Kidney tubule cell (primary cell): Measurements from ENCODE around the gene LY6G6F.

Experiments used
- DNase-seq: peaks from one replicate; pipeline ENCODE4 v3.0.0-alpha.2; 2018; ENCODE audit warnings: low spot score

Gene LY6G6F

DNA sequence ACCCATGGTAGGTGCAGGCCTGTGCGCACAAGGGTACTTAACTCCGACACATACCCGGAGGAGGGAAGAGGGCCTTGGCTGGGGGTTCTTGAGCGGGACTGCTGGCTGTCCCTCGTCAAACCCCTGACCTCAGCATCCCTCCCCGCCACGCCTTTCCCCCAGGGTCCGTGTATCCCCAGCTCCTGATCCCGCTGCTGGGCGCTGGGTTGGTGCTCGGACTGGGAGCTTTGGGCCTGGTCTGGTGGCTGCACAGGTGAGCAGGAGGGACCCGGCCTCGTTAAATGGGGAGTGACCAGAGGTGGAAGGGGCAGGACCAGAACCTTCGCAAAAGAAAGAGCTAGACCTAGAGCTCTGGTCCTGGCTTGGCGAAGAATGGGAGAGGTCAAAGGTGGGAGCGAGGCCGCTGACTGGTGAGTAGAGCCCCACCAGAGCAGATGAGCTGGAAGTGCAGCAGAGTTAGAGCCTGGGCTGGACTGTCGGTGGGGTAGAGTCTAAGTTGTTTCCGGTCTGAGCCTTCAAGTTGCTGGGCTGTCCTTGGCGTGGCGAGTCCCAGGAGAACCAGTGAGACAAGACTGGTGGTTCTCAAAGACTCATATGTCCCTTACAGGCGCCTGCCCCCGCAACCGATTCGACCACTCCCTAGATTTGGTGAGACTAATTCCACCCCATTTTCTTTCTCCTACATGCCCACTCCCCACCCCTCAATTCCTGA lies 17.5 kb downstream of the LY6G6F start:
- no peak for DNase-seq

DNA sequence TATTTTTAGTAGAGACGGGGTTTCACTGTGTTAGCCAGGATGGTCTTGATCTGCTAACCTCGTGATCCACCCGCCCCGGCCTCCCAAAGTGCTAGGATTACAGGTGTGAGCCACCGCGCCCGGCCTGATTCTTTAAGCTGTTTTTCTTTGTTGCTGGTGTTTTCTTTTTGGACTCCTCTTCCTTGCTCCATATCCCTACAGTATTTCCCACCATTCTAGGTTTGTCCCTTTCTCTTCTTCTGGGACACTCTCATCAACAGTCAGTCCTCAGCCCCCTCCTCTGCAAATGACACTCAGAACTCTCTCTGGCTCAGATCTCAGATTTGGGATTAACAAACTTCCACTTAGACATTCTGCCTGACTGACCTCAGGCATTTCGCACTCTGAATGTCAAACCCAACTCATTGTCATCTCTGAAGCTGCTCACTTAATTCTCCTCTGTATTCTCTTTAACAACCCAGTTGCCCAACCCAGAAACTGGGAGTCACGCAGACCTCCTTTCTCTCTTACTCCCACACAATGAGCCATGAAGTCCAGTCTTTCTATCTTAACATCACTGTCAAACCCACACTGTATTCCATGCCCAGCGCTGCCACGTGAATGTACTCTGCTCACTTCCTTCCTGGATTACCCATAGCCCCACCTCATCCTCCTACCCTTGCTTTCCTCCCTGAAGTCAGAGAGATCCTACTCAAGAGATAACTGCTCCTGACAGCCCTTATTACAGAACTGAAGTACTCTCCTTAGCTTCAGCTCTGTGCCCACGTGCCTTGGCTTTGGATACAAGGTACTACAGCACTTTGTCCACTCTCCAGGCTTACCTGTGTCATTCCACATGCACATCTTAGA lies 19.1 kb downstream of the LY6G6F start:
- DNase-seq: no peak

DNA sequence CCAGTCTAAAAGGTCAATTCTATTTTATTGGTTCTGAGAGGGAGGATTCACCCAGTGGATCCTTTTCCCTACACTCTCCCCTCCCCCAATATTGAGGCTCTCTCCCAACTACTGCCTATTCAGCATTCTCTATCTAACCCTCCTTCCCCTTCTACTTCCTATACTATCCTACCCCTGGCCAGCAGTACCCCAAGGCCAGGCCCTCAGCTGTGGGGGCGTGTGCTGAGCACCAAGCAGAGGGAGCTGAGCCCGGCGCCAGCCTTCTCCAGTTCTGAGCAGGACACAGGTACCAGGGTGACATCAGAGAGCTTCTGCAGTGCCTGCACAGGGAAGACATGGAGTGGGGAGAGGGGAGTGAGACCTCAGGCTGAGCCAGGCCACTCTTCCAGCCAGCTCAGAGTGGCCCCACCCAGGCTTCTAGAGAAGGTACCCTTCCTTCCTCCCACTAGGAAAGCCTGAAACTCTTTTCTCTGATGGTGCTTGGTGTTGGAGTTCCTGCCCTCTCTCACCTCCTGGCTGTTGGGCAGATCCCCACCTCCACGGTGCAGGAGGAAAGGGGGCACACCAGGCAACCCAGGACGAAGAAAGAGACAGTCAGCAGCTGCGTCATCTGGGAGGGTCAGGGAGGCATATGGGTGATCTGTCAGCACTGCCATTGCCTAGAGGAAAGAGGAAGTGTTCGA lies 20.5 kb downstream of the LY6G6F start:
- no peak for DNase-seq

DNA sequence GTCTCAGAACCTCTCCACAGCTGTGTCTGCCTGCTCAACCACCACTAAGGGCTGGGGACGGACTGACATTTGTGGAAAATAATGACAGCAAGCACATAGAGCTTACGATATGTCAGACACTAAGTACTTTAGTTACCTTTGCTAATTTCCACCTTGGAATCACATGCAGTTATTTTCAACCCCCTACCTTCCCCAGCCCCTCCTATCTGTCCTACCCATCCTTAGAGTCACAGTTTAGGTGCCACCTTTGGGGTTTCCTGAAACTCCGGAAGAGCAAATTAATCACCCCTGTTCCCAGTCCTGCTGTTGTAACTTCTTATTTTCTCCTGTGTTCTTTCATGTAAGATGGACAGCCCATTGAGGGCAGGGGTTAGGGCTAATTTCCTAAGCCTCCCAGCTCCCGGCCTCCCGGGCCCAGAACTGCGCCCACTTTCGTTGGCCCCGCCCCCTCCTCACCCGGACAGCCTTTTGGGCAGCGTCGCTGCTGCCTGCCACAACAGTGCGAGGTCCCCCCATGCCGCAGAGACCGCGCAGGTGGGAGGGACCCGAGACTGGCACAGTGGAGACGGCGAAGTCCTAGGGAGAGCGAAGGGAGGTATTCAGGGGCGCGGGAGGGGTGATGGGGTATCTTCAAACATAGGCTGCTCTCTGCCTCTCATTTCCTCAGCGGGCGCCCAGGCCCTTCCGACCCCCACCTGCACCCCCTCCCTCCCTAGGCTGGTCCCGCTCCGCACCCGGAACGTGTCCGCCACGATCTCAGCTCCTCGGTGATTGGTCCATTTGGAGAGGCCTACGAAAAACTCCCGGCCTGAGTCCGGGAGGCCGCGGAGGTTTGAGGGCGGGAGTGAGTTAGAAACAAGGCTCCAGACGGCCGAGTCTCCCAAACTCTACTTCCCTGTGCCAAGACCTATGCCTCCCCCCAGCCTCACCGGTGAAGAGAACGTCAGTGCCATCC lies 21.3 kb downstream of the LY6G6F start:
- no peak for DNase-seq

DNA sequence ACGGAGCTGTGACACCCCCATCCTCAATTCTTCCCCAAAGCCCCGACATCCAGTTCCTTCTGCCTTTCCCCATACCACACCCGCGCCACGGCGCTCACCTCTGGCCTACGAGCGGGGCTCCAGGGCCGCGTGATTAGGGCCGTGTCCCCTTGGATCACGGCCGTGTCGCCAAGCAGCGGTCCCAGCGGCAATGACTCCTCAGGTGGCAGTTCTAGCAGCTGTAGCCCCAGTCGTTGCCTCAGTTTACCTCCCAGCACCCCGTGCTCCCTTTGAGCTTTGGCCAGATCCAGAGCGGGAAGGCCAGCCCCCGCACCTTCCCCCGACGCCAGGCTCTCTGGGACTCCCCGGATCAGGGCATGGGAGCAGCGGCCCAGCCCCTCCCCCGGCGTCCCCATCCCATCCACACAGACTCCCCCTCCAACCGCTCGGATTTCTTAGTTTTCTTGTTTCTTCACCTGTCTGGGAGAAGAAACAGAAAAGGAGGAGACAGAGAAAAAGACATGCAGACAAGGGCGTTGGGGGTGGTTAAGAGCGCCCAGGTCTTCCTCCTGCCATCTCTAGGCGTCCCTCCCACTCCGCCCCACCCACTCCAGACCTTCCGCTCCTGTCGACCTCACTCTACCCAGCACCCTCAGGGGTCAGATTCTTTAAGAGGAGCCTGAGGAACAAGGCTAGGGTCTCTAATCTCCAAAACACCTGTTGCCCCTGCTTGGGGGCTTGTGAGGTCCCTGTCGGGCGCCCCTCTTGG lies 22.3 kb downstream of the LY6G6F start, which contains the start of gene DDAH2:
Gene DDAH2 (minus strand): TSS at position 533 of the 748 bp plus-strand sequence. CDS start 138 bp downstream, at position 395.
- DNase-seq: no peak

DNA sequence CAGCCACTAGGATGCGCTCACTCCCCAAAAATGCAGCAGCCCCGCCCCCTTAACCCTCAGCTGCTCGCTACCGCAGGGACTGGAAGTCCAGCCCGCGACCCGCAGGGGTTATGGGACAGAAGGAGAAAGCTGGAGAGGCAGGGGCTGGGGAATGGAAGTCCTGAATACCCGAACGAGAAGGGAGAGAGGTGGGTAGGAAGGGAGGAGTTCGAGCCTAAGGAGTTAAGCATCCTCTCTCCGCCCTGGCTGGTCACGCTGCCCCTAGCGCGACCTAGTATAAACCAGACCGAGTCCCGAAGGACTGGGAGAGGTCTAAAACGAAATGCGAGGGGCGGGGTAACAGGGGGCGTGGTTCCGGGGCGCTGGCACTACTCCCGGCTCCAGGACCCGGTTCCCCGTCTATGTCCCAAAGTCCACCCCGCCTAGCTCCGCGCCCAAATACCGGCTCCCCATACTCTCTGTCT lies 22.9 kb downstream of the LY6G6F start:
- DNase-seq: peak; percentile 87

DNA sequence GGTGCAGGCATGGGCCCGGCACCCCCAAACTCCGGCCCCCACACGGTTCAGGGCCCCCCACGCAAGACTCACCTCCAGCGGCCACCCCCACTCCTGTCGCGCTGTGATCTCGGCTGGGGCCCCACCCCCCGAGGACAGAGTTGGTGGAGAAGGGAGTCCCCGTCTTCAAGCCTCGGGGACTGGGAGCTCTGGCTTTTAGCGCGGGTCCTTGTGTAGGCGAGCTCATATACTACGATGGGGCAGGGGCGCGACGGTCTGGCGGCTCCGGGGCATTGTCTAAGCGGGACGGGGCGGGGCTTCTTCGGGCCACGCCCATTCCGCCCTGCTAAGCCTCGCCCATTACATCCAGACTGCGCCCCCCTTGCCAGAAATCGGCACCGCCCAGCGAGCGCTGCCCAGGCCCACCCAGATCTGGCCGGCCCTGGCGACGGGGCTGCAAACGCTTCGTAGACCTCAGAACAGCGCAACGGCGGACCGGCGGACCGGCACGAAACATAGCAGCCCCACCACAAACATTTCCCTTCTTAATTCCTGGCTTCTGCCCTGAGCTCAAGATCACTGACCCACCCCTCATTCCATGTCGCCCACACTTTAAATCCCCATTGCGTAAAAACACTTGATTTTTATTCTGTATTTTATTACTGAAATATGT lies 23.4 kb downstream of the LY6G6F start:
- DNase-seq: peak; percentile 88

GRCh38 chr6:31730631-31731086 lies 24.0 kb downstream of the LY6G6F start:
- DNase-seq: no peak

GRCh38 chr6:31732029-31732428 lies 25.4 kb downstream of the LY6G6F start:
- no peak for DNase-seq

GRCh38 chr6:31733734-31734133 lies 27.1 kb downstream of the LY6G6F start:
- DNase-seq: no peak

DNA sequence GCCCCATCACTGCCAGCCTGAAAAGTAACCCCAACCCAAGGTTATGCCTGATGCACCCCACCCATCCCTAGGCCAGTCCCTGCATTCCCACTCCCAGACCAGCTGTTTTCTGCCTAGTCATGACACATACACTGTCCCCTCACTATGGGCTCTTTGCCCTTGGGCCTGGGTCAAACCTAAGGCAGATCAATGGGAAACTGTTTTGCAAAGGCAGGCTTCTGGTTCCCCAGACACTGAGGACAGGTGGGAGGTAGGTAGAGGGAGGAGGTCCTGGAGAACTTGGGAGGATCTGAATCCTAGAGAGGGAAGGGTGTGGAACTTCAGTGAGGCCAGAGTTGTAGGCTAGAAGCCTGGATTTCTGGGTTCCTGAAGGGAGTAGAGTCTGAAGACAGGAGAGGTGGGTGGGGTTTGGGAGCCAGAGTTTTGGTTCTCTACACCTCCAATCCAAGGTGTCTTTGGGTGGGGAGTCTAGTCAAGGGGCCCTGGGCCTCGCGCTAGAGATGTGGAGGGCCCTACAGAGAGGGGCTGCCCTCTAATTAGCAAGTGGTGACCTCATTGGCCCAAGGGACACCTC lies 27.7 kb downstream of the LY6G6F start:
- DNase-seq: no peak

DNA sequence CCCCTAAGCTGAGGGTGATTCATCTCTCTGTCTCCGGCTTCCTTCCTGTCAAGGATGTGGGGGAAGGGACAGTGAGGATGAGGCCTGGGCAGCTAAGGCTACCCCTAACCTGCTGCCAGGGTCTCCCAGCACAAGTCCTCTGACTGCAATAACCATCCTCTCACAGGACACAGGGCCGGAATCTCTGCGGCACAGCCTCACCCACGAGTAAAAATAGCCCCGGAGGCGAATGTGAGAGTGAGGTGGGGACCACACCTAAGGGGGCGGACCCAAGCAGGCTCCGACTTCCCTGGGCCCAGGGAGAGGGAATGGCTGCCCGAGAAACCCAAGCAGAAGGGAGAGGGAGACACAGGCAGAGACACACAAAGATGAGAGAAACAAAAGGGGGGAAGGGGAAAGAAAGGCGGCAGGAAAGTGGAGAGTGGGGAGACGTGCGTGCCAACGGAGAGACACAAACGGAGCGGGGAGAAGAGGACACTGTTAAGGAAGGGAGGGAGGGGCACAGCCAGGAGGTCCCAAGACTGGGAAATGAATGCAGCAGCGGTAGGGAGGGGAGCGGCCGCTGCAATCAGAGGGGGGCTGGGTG lies 28.2 kb downstream of the LY6G6F start:
- peak; percentile 91 for DNase-seq

DNA sequence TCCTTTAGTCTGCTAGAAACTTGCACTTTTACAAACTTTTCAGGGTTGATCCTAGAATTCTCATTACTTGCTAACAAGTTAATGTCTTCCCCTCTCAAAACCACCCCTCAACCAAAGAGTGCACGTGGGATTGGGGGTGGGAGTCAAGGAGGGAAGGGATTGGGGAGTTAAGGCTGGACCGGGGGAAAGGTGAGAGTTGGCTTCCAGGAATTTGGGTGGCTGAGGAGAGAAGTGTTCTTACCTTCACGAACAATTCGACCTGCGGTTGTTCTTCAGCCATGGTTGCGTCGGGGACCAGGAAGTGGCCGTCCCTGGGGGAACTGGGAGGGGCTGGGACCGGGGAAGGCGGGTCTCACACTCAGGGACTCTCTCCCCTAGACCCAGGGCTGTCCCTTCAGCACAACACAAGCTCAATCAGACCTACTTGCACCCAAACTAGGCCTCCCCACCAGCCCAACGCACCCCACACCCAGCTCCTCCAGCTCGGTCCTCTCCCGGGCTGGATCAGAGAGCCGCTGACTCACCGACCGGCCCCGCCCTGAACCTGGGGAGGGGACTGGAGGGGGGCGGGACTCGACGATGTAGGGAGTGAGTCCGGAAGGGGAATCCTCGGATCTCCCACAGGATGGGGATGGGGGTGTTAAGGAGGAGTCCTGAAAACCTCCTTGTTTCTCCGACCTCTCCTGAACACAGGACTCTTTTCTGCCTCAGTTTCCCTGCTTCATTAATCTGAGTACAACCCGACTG lies 29.5 kb downstream of the LY6G6F start, which contains the start of gene CLIC1:
Gene CLIC1 (minus strand): TSS at position 510 of the 747 bp plus-strand sequence. CDS start 230 bp downstream, at position 280.
- DNase-seq: peak; percentile 92

- DNase-seq: no peak
Measured at GRCh38 chr6:31736768-31737314, 30.2 kb downstream of the LY6G6F start.

GRCh38 chr6:31737315-31737990 lies 30.8 kb downstream of the LY6G6F start:
- no peak for DNase-seq

- DNase-seq: peak; percentile 91
Measured at GRCh38 chr6:31737991-31738979, 31.6 kb downstream of the LY6G6F start.
